ENCODE results near the gene MIXL1. TPM values are rescaled to one million over a fixed set of nuclear protein-coding genes. Genes with fewer than 3 reads are reported as not detected.

MIXL1 gene
- total and polyA plus RNA-seq, 10 donors = 0.07 to 2.3 (median 1.1) TPM; not detected in 2

DNA sequence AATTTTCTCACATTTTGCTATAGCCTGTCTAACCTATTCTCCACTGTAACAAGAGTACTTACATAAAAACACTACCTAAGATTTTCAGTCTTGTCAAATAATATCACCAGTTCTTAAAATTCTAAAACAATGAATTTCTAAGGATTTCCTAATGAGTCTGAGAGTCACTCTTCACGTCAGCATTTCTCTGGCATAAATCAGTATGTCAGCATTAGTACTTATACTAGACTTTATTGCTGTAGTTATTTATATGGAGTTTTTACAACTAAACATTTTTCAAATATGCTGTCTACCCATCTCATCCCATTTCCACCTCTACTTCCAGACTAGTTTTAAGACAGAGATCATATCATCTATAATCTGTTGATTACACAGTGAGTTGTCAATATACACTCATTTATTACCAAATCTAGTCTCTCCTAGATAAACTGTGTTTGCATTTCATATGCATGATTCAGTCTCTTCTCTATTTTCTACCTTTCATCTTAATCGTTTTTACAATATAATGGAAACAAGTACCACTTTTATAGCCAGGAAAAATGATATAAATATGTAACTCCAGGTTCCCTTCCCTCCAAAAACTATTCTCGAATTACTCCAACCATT, 52.7 kb downstream of the MIXL1 start:
- Histone ChIP-seq H3K4me1 (peaks cover 0 to 8% (median 0%) of the 10 kb centered on the region in 6 donors), H3K27ac (no peak overlapping the region), H3K9me3 (no peaks in the 10 kb centered on the region), H3K36me3 (peaks cover 0 to 21% (median 0%) of the 10 kb centered on the region in 6 donors), H3K27me3 (replicated peaks in 1 of 7) (no peaks in the 10 kb centered on the region), H3K4me3 (no peak overlapping the region)
- no peak for TF ChIP-seq POLR2AphosphoS5 (IDR thresholded peaks at IDR 0.05)
- TF ChIP-seq POLR2A (IDR thresholded peaks at IDR 0.05) = no peak
- TF ChIP-seq, protein P1, sequence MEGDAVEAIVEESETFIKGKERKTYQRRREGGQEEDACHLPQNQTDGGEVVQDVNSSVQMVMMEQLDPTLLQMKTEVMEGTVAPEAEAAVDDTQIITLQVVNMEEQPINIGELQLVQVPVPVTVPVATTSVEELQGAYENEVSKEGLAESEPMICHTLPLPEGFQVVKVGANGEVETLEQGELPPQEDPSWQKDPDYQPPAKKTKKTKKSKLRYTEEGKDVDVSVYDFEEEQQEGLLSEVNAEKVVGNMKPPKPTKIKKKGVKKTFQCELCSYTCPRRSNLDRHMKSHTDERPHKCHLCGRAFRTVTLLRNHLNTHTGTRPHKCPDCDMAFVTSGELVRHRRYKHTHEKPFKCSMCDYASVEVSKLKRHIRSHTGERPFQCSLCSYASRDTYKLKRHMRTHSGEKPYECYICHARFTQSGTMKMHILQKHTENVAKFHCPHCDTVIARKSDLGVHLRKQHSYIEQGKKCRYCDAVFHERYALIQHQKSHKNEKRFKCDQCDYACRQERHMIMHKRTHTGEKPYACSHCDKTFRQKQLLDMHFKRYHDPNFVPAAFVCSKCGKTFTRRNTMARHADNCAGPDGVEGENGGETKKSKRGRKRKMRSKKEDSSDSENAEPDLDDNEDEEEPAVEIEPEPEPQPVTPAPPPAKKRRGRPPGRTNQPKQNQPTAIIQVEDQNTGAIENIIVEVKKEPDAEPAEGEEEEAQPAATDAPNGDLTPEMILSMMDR (IDR thresholded peaks at IDR 0.05 in 8 of 11, conservative IDR thresholded peaks at IDR 0.05 in 3 of 11) = no peak
- 94 to 97% (median 96%) methylated on average over 3 of the region's 3 CpGs for WGBS, 5 donors
- no peak for DNase-seq
- intact Hi-C loops (cut with DNase I; ENCODE audit: low total_unique reads) = no loop called here

Other genes starting within 250 kb of the MIXL1 start
- 10 to 100 TPM; 18.4 to 23.6 (median 21.7) TPM for gene SDE2, start 224.3 kb upstream of the MIXL1 start, total RNA-seq
- 1 to 10 TPM; 4.6 to 9.9 (median 5.6) TPM for gene SDE2, start 224.3 kb upstream of the MIXL1 start, polyA plus RNA-seq
- gene H3-3A, start 160.9 kb upstream of the MIXL1 start, total RNA-seq = 100 to 1,000 TPM; 362 to 685 (median 490) TPM
- gene H3-3A, start 160.9 kb upstream of the MIXL1 start, polyA plus RNA-seq = 1,000 to 10,000 TPM in 1 of 3 donors, 100 to 1,000 TPM in 2; 837 to 1,089 (median 864) TPM
- gene ACBD3, start 36.9 kb upstream of the MIXL1 start, total RNA-seq = 10 to 100 TPM; 26.0 to 43.0 (median 31.2) TPM
- 10 to 100 TPM in 2 of 3 donors, 1 to 10 TPM in 1; 6.1 to 14.7 (median 10.1) TPM for gene ACBD3, start 36.9 kb upstream of the MIXL1 start, polyA plus RNA-seq
- 1 to 10 TPM; 2.2 to 6.3 (median 3.6) TPM for gene LIN9, start 85.5 kb downstream of the MIXL1 start, total RNA-seq
- 1 to 10 TPM; 1.8 to 2.8 (median 2.4) TPM for gene LIN9, start 85.5 kb downstream of the MIXL1 start, polyA plus RNA-seq
- gene PARP1, start 184.4 kb downstream of the MIXL1 start, total RNA-seq = 100 to 1,000 TPM; 119 to 213 (median 134) TPM
- gene PARP1, start 184.4 kb downstream of the MIXL1 start, polyA plus RNA-seq = 10 to 100 TPM; 39.2 to 71.8 (median 69.7) TPM